HepG2 (cell line): Measurements from ENCODE around the gene BHLHA9. TPM values are rescaled to one million over a fixed set of nuclear protein-coding genes. Genes with fewer than 3 reads are reported as not detected.
A peak's percentile ranks its signal among the peaks of the same experiment; 100 is the strongest.

Experiments used
- ATAC-seq: fragments of 200-7000 bp; cut with Tn5 transposase; 3 replicates; pipeline ENCODE4 v1.9.1; 2020; ENCODE audit warnings: mild to moderate bottlenecking, moderate library complexity
- BruUV-seq: library from RNA; stranded (reverse); fragments of 400-500 nt; replicated peaks from 2 replicates; lab custom pipeline; 2021; lab: Mats Ljungman, UMichigan
- CTCF ChIA-PET: fragments of 300-600 bp; formaldehyde crosslinking; extraction: SDS; loops from one replicate; lab custom pipeline; 2021; ENCODE audit warnings: low total read pairs, inconsistent platforms, low intra/inter-chr PET ratio; lab: Yijun Ruan, JAX
- POLR2A ChIA-PET: fragments of 350-600 bp; sonication (Branson Sonifier 250); formaldehyde crosslinking; loops from one replicate; lab custom pipeline; 2020; ENCODE audit warnings: antibody characterized with exemption, inconsistent platforms; lab: Yijun Ruan, JAX
- DNase-seq: peaks from one replicate; pipeline ENCODE4 v3.0.0-alpha.2; 2015; ENCODE audit warnings: low spot score
- FAIRE-seq: peaks from 3 replicates; lab custom pipeline; 2011; peaks lifted over from hg19 to GRCh38; lab: Jason Lieb, UNC
- H2AFZ ChIP-seq: one replicate; pipeline ENCODE4 v1.6.1; 2011; ENCODE audit warnings: low read length, inconsistent platforms
- H3K27ac ChIP-seq: fragments of 300-600 bp; 3 replicates; pipeline ENCODE4 v1.8.0; 2011; ENCODE audit warnings: mixed run types, mild to moderate bottlenecking, mixed read lengths, low read length, inconsistent platforms; ENCODE audit not compliant: insufficient read depth; ENCODE audit errors: extremely low read length
- H3K27me3 ChIP-seq, 2 experiments: fragments of 200-600 bp in 1 of 2; 2 replicates in 1 of 2; 3 replicates in 1 of 2; pipeline versions ENCODE4 v1.6.0 to v1.8.0; 2011; ENCODE audit warnings: low read length in 2 of 2, mild to moderate bottlenecking in 2 of 2, moderate library complexity in 2 of 2, inconsistent platforms in 1 of 2; ENCODE audit not compliant: insufficient read depth in 2 of 2, control insufficient read depth in 1 of 2
- H3K36me3 ChIP-seq, 2 experiments: fragments of 200-600 bp in 1 of 2; replicated peaks in 1 of 2; 2 replicates in 1 of 2; 3 replicates in 1 of 2; pipeline versions ENCODE4 v1.5.1 to v1.8.0; 2011; ENCODE audit warnings: low read length in 2 of 2, inconsistent platforms in 1 of 2; ENCODE audit not compliant: insufficient read depth in 2 of 2, control insufficient read depth in 1 of 2
- H3K4me1 ChIP-seq: 2 replicates; pipeline ENCODE4 v1.5.1; 2012; ENCODE audit warnings: low read length, inconsistent platforms; ENCODE audit not compliant: insufficient read depth
- H3K4me2 ChIP-seq: 2 replicates; pipeline ENCODE4 v1.6.0; 2011; ENCODE audit warnings: low read depth, low read length, inconsistent platforms
- H3K4me3 ChIP-seq, 3 experiments: fragments of 200-600 bp in 1 of 3; sonication (generic), shearing (Covaris generic) in 1 of 3; replicated peaks in 1 of 3; 2 replicates each; pipeline ENCODE4 v1.5.1; 2011 to 2016; ENCODE audit warnings: low read length in 3 of 3, inconsistent platforms in 2 of 3, low read depth in 2 of 3, mild to moderate bottlenecking in 2 of 3, control low read depth in 1 of 3, mixed read lengths in 1 of 3; ENCODE audit not compliant: insufficient read depth in 1 of 3
- H3K79me2 ChIP-seq: one replicate; pipeline ENCODE4 v1.6.1; 2011; ENCODE audit warnings: low read length, inconsistent platforms; ENCODE audit not compliant: insufficient read depth
- H3K9ac ChIP-seq: 2 replicates; pipeline ENCODE4 v1.6.0; 2011; ENCODE audit warnings: mild to moderate bottlenecking, low read depth, low read length, inconsistent platforms; ENCODE audit not compliant: insufficient read depth
- H3K9me3 ChIP-seq: 2 replicates; pipeline ENCODE4 v1.5.1; 2012; ENCODE audit warnings: mild to moderate bottlenecking, low read length
- H4K20me1 ChIP-seq: 2 replicates; pipeline ENCODE4 v1.6.0; 2011; ENCODE audit warnings: inconsistent platforms, mild to moderate bottlenecking, low read length, moderate library complexity; ENCODE audit not compliant: insufficient read depth
- MEF2D ChIP-seq: sonication (generic); formaldehyde crosslinking; IDR thresholded peaks from 2 replicates; pipeline ENCODE4 v1.5.1; 2020; ENCODE audit warnings: mild to moderate bottlenecking, missing genetic modification reagents
- NFKB2 ChIP-seq: sonication (generic); formaldehyde crosslinking; IDR thresholded peaks from 2 replicates; pipeline ENCODE4 v1.4.0; 2020; ENCODE audit warnings: missing genetic modification reagents, borderline replicate concordance
- NPAS2 ChIP-seq: sonication (generic); formaldehyde crosslinking; IDR thresholded peaks from 2 replicates; pipeline ENCODE4 v1.8.0; 2022; ENCODE audit warnings: mild to moderate bottlenecking, missing genetic modification reagents, borderline replicate concordance
- ZBTB7B ChIP-seq: sonication (generic); formaldehyde crosslinking; IDR thresholded peaks from 2 replicates; pipeline ENCODE4 v1.4.0; 2020; ENCODE audit warnings: missing genetic modification reagents
- ZNF335 ChIP-seq: sonication (generic); formaldehyde crosslinking; IDR thresholded peaks from 2 replicates; pipeline ENCODE4 v1.4.0; 2020; ENCODE audit warnings: missing genetic modification reagents
- ZNF562 ChIP-seq: sonication (generic); formaldehyde crosslinking; IDR thresholded peaks from 2 replicates; pipeline ENCODE4 v1.8.0; 2022; ENCODE audit warnings: missing genetic modification reagents, borderline replicate concordance
- ZNF747 ChIP-seq: sonication (generic); formaldehyde crosslinking; IDR thresholded peaks from 2 replicates; pipeline ENCODE4 v1.8.1; 2023; ENCODE audit warnings: missing genetic modification reagents, mild to moderate bottlenecking, borderline replicate concordance
- WGBS: methylation state at CpG from one replicate; pipeline ENCODE4 v1.1.6; 2017; ENCODE audit warnings: low lambda C conversion rate; 5-methylcytosine and 5-hydroxymethylcytosine counted together
- in situ Hi-C: cut with HindIII; loops from 2 replicates; pipeline ENCODE4 v1.10.0; 2017; ENCODE audit warnings: low pct_unique_long_range_greater_than_20kb; ENCODE audit not compliant: extremely low pct_ligation_motif_present
- intact Hi-C: fragments of 100-400 bp; cut with micrococcal nuclease; formaldehyde crosslinking; loops from one replicate; pipeline ENCODE4 v1.10.0; 2022; ENCODE audit not compliant: unreplicated experiment
- polyA plus RNA-seq, 8 experiments: library from polyadenylated mRNA; depleted of rRNA in 3 of 8; stranded (reverse) in 7 of 8; unstranded in 1 of 8; fragments of >200 nt; fragmentation: Illumina TruSeq in 4 of 8; extraction: Trizol in 4 of 8; gene quantifications; 2 replicates each; pipeline versions ENCODE4 v1.2.1 to v1.2.3, GENCODE V29; 2011 to 2016; ENCODE audit warnings: low read depth in 4 of 8, missing spikeins in 1 of 8, mixed read lengths in 1 of 8; ENCODE audit not compliant: insufficient read depth in 1 of 8
- total RNA-seq, 5 experiments: library from RNA; depleted of rRNA; stranded (reverse); fragments of >200 nt; fragmentation: Illumina TruSeq; extraction: Trizol; gene quantifications; 2 replicates each; pipeline ENCODE4 v1.2.3, GENCODE V29; 2016; ENCODE audit warnings: low read depth in 1 of 5
- TF ChIP-seq, protein P1 (sequence below): sonication (generic); formaldehyde crosslinking; IDR thresholded peaks from 2 replicates; pipeline ENCODE4 v1.8.1; 2023; ENCODE audit warnings: mild to moderate bottlenecking, missing genetic modification reagents
- TF ChIP-seq, protein P2 (sequence below): sonication (generic); formaldehyde crosslinking; IDR thresholded peaks from 2 replicates; pipeline ENCODE4 v1.5.0; 2020; ENCODE audit warnings: mild to moderate bottlenecking, missing genetic modification reagents, borderline replicate concordance
- TF ChIP-seq, protein P3 (sequence below): sonication (generic); formaldehyde crosslinking; IDR thresholded peaks from 2 replicates; pipeline ENCODE4 v1.4.0; 2020; ENCODE audit warnings: missing genetic modification reagents

BHLHA9 gene
- total and polyA plus RNA-seq, 2 of the 13 experiments (the other 11 are each of a cell fraction or from before 2014, with no cell fraction given): not detected

DNA sequence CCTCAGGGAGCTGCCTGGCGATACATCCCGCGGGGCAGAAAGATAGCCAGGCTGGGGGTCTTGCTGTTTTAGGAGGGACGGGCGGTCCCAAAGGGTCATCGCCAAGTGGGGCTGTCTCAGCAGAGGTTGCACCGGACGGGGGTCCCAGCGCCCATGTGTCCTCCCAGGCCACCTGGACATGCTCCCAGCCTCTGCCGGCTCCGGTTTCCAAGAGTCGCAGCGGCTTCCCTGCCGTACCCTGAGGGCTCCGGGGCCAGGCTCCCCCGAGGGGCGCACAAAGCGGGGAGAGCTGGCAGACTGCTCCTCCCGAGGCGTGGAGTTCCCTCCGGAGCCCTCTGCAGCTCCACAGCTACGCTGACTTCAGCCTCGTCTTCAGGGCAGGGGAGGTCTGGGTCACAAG, 10.4 kb downstream of the BHLHA9 start:
- peaks cover 18 to 49% of the 10 kb centered on the region in 2 experiments; a peak in 4 of 5 replicates for H3K27me3 ChIP-seq
- 0 out of 2 replicates have a peak overlapping the region, but pooled peaks have one; percentile 23 for H3K4me2 ChIP-seq
- no peak overlapping the region for H2AFZ ChIP-seq
- DNase-seq (no peak), FAIRE-seq (no peak), ATAC-seq (no peak; the same call in 2 of the 3 replicates)
- BruUV-seq: no TSS peak
- no CpG with 5 or more reads among the region's 23 CpGs for WGBS
- H3K4me1 ChIP-seq: no peaks in the 10 kb centered on the region
- no peaks in the 10 kb centered on the region for H3K36me3 ChIP-seq
- H3K27ac ChIP-seq: no peak overlapping the region
- H3K9ac ChIP-seq: no peak overlapping the region
- CTCF ChIA-PET: no interaction called here
- intact Hi-C loops (no loop called here), in situ Hi-C loops (no loop called here)
- no peak overlapping the region for H3K4me3 ChIP-seq
- H4K20me1 ChIP-seq: no peaks in the 10 kb centered on the region
- TF ChIP-seq, protein P1, sequence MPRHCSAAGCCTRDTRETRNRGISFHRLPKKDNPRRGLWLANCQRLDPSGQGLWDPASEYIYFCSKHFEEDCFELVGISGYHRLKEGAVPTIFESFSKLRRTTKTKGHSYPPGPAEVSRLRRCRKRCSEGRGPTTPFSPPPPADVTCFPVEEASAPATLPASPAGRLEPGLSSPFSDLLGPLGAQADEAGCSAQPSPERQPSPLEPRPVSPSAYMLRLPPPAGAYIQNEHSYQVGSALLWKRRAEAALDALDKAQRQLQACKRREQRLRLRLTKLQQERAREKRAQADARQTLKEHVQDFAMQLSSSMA: no peak
- no peak for TF ChIP-seq ZNF747 (CRISPR knock-in tag)
- TF ChIP-seq ZNF562 (CRISPR knock-in tag): no peak
- TF ChIP-seq NPAS2 (CRISPR knock-in tag): no peak
- no peak for TF ChIP-seq MEF2D
- TF ChIP-seq, all 625 proteins: peak for 0
- POLR2A ChIA-PET: no interaction called here
- no peaks in the 10 kb centered on the region for H3K79me2 ChIP-seq
- H3K9me3 ChIP-seq: no peaks in the 10 kb centered on the region

DNA sequence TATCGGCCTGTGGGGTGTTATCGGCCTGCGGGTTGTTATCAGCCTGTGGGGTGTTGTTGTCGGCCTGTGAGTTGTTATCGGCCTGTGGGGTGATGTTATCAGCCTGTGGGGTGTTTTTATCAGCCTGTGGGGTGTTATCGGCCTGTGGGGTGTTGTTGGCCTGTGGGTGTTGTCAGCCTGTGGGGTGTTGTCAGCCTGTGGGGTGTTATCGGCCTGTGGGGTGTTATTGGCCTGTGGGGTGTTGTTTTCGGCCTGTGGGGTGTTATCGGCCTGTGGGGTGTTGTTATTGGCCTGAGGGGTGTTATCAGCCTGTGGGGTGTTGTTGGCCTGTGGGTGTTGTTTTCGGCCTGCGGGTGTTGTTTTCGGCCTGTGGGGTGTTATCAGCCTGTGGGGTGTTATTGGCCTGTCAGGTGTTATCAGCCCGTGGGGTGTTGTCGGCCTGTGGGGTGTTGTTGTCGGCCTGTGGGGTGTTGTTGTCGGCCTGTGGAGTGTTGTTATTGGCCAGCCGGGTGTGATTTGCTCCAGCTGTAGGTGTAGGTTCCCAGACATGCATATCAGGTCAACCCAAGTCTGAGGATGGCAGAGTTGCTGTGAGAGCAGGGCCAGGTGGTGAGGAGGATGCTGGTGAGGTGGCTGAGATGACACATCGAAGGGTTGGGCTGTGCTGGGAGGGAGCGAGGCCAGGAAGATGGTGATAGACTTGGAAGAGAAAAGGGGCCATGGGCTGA, 16.3 kb downstream of the BHLHA9 start:
- Histone ChIP-seq H3K9ac (no peak overlapping the region), H3K27me3 (peaks cover 2 to 18% of the 10 kb centered on the region in 2 experiments; a peak in 4 of 5 replicates), H3K79me2 (no peaks in the 10 kb centered on the region), H3K4me2 (no peak overlapping the region), H3K9me3 (no peaks in the 10 kb centered on the region), H3K36me3 (no peaks in the 10 kb centered on the region), H3K4me3 (no peak overlapping the region), H3K27ac (no peak overlapping the region), H2AFZ (no peak overlapping the region), H4K20me1 (no peaks in the 10 kb centered on the region), H3K4me1 (no peaks in the 10 kb centered on the region)
- FAIRE-seq: no peak
- intact Hi-C loops (no loop called here), in situ Hi-C loops (no loop called here)
- no peak for ATAC-seq
- no TSS peak for BruUV-seq
- ChIA-PET POLR2A (no interaction called here), CTCF (no interaction called here)
- no peak for DNase-seq
- 48% methylated on average over 16 of the region's 19 CpGs for WGBS
- TF ChIP-seq ZBTB7B (CRISPR knock-in tag): no peak
- no peak for TF ChIP-seq ZNF335
- TF ChIP-seq NFKB2: no peak
- TF ChIP-seq, protein P2, sequence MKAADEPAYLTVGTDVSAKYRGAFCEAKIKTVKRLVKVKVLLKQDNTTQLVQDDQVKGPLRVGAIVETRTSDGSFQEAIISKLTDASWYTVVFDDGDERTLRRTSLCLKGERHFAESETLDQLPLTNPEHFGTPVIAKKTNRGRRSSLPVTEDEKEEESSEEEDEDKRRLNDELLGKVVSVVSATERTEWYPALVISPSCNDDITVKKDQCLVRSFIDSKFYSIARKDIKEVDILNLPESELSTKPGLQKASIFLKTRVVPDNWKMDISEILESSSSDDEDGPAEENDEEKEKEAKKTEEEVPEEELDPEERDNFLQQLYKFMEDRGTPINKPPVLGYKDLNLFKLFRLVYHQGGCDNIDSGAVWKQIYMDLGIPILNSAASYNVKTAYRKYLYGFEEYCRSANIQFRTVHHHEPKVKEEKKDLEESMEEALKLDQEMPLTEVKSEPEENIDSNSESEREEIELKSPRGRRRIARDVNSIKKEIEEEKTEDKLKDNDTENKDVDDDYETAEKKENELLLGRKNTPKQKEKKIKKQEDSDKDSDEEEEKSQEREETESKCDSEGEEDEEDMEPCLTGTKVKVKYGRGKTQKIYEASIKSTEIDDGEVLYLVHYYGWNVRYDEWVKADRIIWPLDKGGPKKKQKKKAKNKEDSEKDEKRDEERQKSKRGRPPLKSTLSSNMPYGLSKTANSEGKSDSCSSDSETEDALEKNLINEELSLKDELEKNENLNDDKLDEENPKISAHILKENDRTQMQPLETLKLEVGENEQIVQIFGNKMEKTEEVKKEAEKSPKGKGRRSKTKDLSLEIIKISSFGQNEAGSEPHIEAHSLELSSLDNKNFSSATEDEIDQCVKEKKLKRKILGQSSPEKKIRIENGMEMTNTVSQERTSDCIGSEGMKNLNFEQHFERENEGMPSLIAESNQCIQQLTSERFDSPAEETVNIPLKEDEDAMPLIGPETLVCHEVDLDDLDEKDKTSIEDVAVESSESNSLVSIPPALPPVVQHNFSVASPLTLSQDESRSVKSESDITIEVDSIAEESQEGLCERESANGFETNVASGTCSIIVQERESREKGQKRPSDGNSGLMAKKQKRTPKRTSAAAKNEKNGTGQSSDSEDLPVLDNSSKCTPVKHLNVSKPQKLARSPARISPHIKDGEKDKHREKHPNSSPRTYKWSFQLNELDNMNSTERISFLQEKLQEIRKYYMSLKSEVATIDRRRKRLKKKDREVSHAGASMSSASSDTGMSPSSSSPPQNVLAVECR (CRISPR knock-in tag): no peak
- TF ChIP-seq, protein P3, sequence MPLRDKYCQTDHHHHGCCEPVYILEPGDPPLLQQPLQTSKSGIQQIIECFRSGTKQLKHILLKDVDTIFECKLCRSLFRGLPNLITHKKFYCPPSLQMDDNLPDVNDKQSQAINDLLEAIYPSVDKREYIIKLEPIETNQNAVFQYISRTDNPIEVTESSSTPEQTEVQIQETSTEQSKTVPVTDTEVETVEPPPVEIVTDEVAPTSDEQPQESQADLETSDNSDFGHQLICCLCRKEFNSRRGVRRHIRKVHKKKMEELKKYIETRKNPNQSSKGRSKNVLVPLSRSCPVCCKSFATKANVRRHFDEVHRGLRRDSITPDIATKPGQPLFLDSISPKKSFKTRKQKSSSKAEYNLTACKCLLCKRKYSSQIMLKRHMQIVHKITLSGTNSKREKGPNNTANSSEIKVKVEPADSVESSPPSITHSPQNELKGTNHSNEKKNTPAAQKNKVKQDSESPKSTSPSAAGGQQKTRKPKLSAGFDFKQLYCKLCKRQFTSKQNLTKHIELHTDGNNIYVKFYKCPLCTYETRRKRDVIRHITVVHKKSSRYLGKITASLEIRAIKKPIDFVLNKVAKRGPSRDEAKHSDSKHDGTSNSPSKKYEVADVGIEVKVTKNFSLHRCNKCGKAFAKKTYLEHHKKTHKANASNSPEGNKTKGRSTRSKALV (CRISPR knock-in tag): no peak
